ENCODE data around the gene TMEM30A.
A peak's percentile ranks its signal among the peaks of the same experiment; 100 is the strongest.

- TF ChIP-seq CTCF (conservative IDR thresholded peaks at IDR 0.05 in 1 of 2, IDR thresholded peaks at IDR 0.05 in 1 of 2; ENCODE audit: extremely low read depth in 1 of 2, insufficient read depth in 1 of 2, low read depth in 1 of 2, low read length in 2 of 2) (peak; percentile 86 to 90), EZH2 (IDR thresholded peaks at IDR 0.05; ENCODE audit: borderline replicate concordance, low read length) (no peak)
These were observed 76.1 kb downstream of the TMEM30A start for GRCh38 chr6:75208298-75209183.

Measured in mammary epithelial cell (primary cell).